Suprapubic skin (tissue), 4 donors: ENCODE data around the gene MUC4. TPM values are rescaled to one million over a fixed set of nuclear protein-coding genes. Genes with fewer than 3 reads are reported as not detected.

ENCODE experiments used
- DNase-seq, 2 donors: peaks; one replicate each; pipeline ENCODE4 v3.0.0-alpha.2; 2019; ENCODE audit warnings: low spot score in 2 of 2
- H3K27ac ChIP-seq: fragments of 200-600 bp; sonication (generic); one replicate; pipeline ENCODE4 v1.5.1; 2019
- H3K27me3 ChIP-seq: fragments of 200-600 bp; sonication (generic); one replicate; pipeline ENCODE4 v1.5.1; 2019
- H3K36me3 ChIP-seq: fragments of 200-600 bp; sonication (generic); one replicate; pipeline ENCODE4 v1.5.1; 2019
- H3K4me1 ChIP-seq: fragments of 200-600 bp; sonication (generic); one replicate; pipeline ENCODE4 v1.5.1; 2019
- H3K4me3 ChIP-seq: fragments of 200-600 bp; sonication (generic); one replicate; pipeline ENCODE4 v1.5.1; 2019; ENCODE audit warnings: mild to moderate bottlenecking
- H3K9me3 ChIP-seq: fragments of 200-600 bp; sonication (generic); one replicate; pipeline ENCODE4 v1.5.1; 2019
- EP300 ChIP-seq: sonication (generic); formaldehyde crosslinking; IDR thresholded peaks from one replicate; pipeline ENCODE4 v1.6.1; 2017; ENCODE audit warnings: antibody characterized with exemption
- POLR2A ChIP-seq, 2 donors: fragments of 450-650 bp; IDR thresholded peaks; one replicate each; pipeline ENCODE4 v1.6.1; 2017; ENCODE audit warnings: antibody characterized with exemption in 2 of 2, mild to moderate bottlenecking in 2 of 2, moderate library complexity in 2 of 2
- POLR2AphosphoS5 ChIP-seq, 3 donors: sonication (generic); formaldehyde crosslinking; IDR thresholded peaks; one replicate each; pipeline ENCODE4 v1.6.1; 2017; ENCODE audit warnings: antibody characterized with exemption in 3 of 3
- WGBS: methylation state at CpG from one replicate; pipeline ENCODE4 v1.1.5; 2018; 5-methylcytosine and 5-hydroxymethylcytosine counted together
- total RNA-seq, 4 donors: library from RNA; depleted of rRNA; stranded (reverse); fragments of >200 nt; gene quantifications; one replicate each; pipeline ENCODE4 v1.1.0, GENCODE V29; 2016
- TF ChIP-seq, protein P1 (sequence below), 2 donors: fragments of 200-600 bp in 1 of 2; fragments of 450-650 bp in 1 of 2; sonication (generic) in 1 of 2; IDR thresholded peaks; one replicate each; pipeline ENCODE4 v1.5.1; 2016 to 2019; ENCODE audit warnings: antibody characterized with exemption in 2 of 2, mild to moderate bottlenecking in 1 of 2, moderate library complexity in 1 of 2

The MUC4 gene
- total RNA-seq, 4 donors from 2014 or later: not detected

DNA sequence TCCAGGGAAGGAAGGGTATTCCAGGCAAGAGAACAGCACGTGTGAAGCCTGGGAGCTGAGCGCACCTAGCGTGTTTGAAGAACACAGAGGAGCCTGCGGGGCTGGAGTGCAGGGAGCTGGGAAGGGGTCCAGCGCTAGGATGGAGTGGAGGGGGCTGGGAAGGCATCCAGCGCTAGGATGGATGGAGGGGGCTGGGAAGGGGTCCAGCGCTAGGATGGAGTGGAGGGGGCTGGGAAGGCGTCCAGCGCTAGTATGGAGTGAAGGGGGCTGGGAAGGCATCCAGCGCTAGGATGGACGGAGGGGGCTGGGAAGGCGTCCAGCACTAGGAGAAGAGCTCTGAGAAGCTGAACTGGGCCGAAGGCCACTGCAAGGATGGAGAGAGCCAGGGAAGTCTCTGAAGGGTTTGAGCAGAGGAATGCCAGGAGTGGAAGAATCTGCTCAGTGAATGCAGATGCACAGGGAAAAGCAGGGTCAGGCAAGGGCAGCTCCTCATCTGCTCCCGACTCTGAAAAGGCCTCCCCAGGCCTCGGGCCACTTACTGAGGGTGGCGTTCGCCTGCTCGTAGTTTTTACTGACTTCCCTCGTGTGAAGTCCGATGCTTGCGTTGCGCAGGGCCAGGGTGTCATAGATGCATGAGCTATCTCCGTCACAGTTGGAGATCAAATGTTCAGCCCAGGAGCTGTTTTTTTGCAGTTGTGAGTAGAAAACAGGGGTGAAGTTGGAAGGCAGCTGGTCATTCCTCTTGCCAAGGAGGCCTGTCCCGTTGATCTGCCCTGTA lies 51.2 kb downstream of the MUC4 start:
- Histone ChIP-seq H3K4me1 (no peaks in the 10 kb centered on the region), H3K36me3 (no peaks in the 10 kb centered on the region), H3K9me3 (no peaks in the 10 kb centered on the region), H3K27ac (no peak overlapping the region), H3K27me3 (peaks cover 65% of the 10 kb centered on the region), H3K4me3 (no peak overlapping the region)
- no peak for TF ChIP-seq EP300
- TF ChIP-seq, protein P1, sequence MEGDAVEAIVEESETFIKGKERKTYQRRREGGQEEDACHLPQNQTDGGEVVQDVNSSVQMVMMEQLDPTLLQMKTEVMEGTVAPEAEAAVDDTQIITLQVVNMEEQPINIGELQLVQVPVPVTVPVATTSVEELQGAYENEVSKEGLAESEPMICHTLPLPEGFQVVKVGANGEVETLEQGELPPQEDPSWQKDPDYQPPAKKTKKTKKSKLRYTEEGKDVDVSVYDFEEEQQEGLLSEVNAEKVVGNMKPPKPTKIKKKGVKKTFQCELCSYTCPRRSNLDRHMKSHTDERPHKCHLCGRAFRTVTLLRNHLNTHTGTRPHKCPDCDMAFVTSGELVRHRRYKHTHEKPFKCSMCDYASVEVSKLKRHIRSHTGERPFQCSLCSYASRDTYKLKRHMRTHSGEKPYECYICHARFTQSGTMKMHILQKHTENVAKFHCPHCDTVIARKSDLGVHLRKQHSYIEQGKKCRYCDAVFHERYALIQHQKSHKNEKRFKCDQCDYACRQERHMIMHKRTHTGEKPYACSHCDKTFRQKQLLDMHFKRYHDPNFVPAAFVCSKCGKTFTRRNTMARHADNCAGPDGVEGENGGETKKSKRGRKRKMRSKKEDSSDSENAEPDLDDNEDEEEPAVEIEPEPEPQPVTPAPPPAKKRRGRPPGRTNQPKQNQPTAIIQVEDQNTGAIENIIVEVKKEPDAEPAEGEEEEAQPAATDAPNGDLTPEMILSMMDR (IDR thresholded peaks at IDR 0.05): no peak
- no peak for TF ChIP-seq POLR2A (IDR thresholded peaks at IDR 0.05)
- TF ChIP-seq POLR2AphosphoS5 (IDR thresholded peaks at IDR 0.05): no peak
- 70% methylated on average over 24 of the region's 24 CpGs for WGBS
- peak; percentile 44 to 66 for DNase-seq

DNA sequence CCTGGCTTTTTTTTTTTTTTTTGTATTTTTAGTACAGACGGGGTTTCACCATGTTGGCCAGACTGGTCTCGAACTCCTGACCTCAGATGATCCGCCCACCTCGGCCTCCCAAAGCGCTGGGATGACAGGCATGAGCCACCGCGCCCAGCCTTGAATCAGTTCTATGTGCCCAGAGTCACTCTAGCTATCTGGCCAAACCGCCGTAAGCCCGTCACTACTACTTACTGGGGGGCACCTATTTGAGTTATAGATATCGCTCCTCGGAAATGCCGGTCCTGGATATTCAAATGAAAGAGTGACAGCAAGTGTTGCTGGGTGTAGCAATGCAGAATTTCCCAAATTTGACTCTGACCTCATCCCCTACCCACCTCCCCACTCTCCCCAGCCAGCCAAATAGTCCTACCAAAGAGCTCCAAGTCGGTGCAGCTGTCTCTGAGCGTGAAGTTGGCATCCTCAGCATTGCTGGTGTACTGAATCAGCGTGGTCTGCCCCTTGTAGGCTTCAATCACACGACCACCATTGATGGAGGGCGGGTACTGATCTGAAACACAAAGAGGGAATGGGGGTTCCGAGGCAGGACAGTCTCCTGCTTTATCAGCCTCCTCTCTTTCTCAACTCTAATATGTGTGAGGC lies 52.9 kb downstream of the MUC4 start:
- no peak overlapping the region for H3K4me3 ChIP-seq
- TF ChIP-seq EP300 (no peak), POLR2A (IDR thresholded peaks at IDR 0.05) (no peak), POLR2AphosphoS5 (IDR thresholded peaks at IDR 0.05) (no peak)
- TF ChIP-seq, protein P1 (IDR thresholded peaks at IDR 0.05): no peak
- no peaks in the 10 kb centered on the region for H3K36me3 ChIP-seq
- peak; percentile 33 to 66 for DNase-seq
- H3K27ac ChIP-seq: no peak overlapping the region
- H3K4me1 ChIP-seq: no peaks in the 10 kb centered on the region
- WGBS: 75% methylated on average over 18 of the region's 19 CpGs
- H3K27me3 ChIP-seq: peaks cover 62% of the 10 kb centered on the region
- no peaks in the 10 kb centered on the region for H3K9me3 ChIP-seq

DNA sequence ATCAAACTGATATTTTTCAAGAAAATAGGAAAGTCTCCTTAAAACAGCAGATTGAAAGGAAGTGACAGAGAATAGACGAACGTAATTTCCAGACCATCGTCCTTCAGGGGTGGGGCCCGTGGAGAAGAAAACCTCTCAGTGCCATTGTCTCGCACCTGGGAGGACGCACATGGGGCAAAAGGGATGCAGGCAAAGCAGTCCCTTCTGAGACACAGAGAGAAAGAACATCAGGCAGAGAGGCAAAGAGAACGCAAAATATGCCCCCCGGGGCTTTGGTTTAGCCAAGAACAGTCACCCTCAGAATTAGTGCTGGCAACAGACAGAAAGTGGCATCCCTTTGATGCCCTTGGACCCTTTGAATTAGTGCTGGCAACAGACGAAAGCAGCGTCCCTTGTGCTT lies 53.9 kb downstream of the MUC4 start:
- Histone ChIP-seq H3K4me1 (no peaks in the 10 kb centered on the region), H3K27me3 (peaks cover 65% of the 10 kb centered on the region), H3K4me3 (no peak overlapping the region), H3K36me3 (no peaks in the 10 kb centered on the region), H3K9me3 (no peaks in the 10 kb centered on the region), H3K27ac (no peak overlapping the region)
- no peak for TF ChIP-seq EP300
- TF ChIP-seq, protein P1 (IDR thresholded peaks at IDR 0.05): no peak
- no peak for TF ChIP-seq POLR2A (IDR thresholded peaks at IDR 0.05)
- TF ChIP-seq POLR2AphosphoS5 (IDR thresholded peaks at IDR 0.05): no peak
- WGBS: 49% methylated on average over 10 of the region's 10 CpGs
- DNase-seq: peak in 1 of 2 donors; percentile 61

DNA sequence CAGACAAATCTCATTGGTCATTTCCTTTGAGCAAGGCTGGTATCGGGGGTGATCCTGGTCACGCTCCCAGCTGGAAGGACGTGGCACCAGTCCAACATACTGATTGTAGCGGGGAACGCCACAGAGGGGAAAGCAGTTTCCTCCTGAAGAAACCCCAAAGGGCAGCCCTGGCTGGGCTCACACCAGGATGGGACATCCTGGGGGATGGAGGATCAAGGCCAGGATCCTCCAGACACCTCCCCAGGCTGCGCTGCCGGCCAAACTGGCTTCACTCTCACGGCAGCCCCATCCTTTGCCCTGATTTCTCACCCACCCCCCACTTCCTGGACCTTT lies 54.3 kb downstream of the MUC4 start:
- Histone ChIP-seq H3K9me3 (no peaks in the 10 kb centered on the region), H3K4me3 (no peak overlapping the region), H3K27me3 (peaks cover 69% of the 10 kb centered on the region), H3K4me1 (no peaks in the 10 kb centered on the region), H3K36me3 (no peaks in the 10 kb centered on the region), H3K27ac (no peak overlapping the region)
- TF ChIP-seq, protein P1 (IDR thresholded peaks at IDR 0.05): no peak
- no peak for TF ChIP-seq EP300
- no peak for TF ChIP-seq POLR2AphosphoS5 (IDR thresholded peaks at IDR 0.05)
- TF ChIP-seq POLR2A (IDR thresholded peaks at IDR 0.05): no peak
- DNase-seq: peak; percentile 52 to 72
- 11% methylated on average over 8 of the region's 8 CpGs for WGBS

DNA sequence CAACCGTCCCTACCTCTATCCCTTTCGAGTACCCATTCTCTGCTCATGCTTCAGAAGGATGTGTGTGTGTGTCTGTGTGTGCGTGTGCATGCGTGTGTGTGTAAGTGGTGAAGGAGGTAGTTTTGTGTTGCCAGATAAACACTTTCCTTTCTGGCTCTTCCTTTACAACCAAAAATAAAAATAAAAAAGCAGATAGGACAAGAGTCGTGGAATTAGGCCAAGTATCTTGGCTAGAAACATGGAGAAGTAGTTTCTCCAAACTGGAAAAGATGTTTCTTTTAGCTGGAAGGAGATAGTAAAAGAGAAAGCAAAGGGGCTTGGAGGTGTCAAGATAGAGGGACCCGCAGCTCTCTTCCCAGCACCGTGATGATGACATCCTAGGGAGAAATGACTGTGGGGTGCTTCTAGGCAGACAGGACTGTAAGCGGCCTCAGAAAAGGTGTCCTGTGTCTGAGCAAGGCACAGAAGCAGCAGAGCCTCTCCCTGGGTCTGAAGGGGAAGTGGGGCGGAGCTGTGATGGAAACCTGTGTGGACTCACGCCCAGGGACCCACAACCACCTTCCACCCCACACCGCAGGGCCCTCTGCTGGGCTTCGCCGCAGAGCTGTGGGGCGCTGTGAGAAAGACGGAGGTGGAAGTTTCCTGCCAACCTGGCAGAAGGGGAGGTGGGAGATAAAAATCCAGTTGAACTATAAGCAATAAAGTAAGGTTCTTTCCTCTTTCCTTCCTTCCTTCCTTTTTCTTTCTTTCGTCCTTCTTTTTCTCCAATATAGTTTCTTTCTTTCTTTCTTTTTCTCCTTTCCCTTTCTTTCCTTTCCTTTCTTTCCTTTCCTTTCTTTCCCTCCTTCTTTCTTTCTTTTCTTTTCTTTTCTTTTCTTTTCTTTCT lies 55.7 kb downstream of the MUC4 start:
- no peaks in the 10 kb centered on the region for H3K36me3 ChIP-seq
- no peaks in the 10 kb centered on the region for H3K9me3 ChIP-seq
- H3K4me3 ChIP-seq: no peak overlapping the region
- 79% methylated on average over 16 of the region's 16 CpGs for WGBS
- no peak for TF ChIP-seq POLR2A (IDR thresholded peaks at IDR 0.05)
- TF ChIP-seq, protein P1 (IDR thresholded peaks at IDR 0.05): no peak
- TF ChIP-seq EP300: no peak
- TF ChIP-seq POLR2AphosphoS5 (IDR thresholded peaks at IDR 0.05): no peak
- H3K27me3 ChIP-seq: peaks cover 57% of the 10 kb centered on the region
- no peak overlapping the region for H3K27ac ChIP-seq
- H3K4me1 ChIP-seq: no peaks in the 10 kb centered on the region
- DNase-seq: peak in 1 of 2 donors; percentile 35
